ENCODE data around the gene SERPINB10. TPM values are rescaled to one million over a fixed set of nuclear protein-coding genes. Genes with fewer than 3 reads are reported as not detected.

The SERPINB10 gene
- total and polyA plus RNA-seq, 4 donors = 0.63 to 0.96 (median 0.64) TPM; not detected in 1

GRCh38 chr18:63890950-63891304 lies 16.8 kb upstream of the SERPINB10 start:
- H3K4me1 ChIP-seq (ENCODE audit: control insufficient read depth in 5 of 5, insufficient read depth in 5 of 5, low read length in 5 of 5) = peaks cover 0 to 1% (median 0%) of the 10 kb centered on the region in 5 donors
- no peaks in the 10 kb centered on the region for H3K27me3 ChIP-seq (ENCODE audit: control insufficient read depth in 3 of 3, insufficient read depth in 3 of 3, low read length in 2 of 3)
- H3K27ac ChIP-seq (ENCODE audit: low read depth in 1 of 2, low read length in 1 of 2) = no peak overlapping the region
- 72 to 74% methylated on average over 5 of the region's 5 CpGs for WGBS, 2 donors
- TF ChIP-seq CTCF (IDR thresholded peaks at IDR 0.05; ENCODE audit: control extremely low read depth, extremely low read depth) = no peak
- ATAC-seq (ENCODE audit: insufficient read depth, low FRiP score) (no peak), DNase-seq (peak in 2 of 3 donors; percentile 17 to 21)
- no peak overlapping the region for H3K9ac ChIP-seq (ENCODE audit: insufficient read depth in 1 of 2, low read length in 2 of 2)
- no peak overlapping the region for H3K4me3 ChIP-seq
- H3K9me3 ChIP-seq (ENCODE audit: control insufficient read depth in 4 of 4, insufficient read depth in 3 of 4, low read length in 3 of 4) = no peaks in the 10 kb centered on the region
- no peaks in the 10 kb centered on the region for H3K36me3 ChIP-seq (ENCODE audit: control insufficient read depth in 4 of 4, insufficient read depth in 4 of 4, low read length in 4 of 4)

GRCh38 chr18:63892566-63892965 lies 15.2 kb upstream of the SERPINB10 start:
- 53 to 75% methylated on average over 4 of the region's 4 CpGs for WGBS, 2 donors
- Histone ChIP-seq H3K27me3 (ENCODE audit: control insufficient read depth in 3 of 3, insufficient read depth in 3 of 3, low read length in 2 of 3) (no peaks in the 10 kb centered on the region), H3K9ac (ENCODE audit: insufficient read depth in 1 of 2, low read length in 2 of 2) (no peak overlapping the region), H3K4me1 (ENCODE audit: control insufficient read depth in 5 of 5, insufficient read depth in 5 of 5, low read length in 5 of 5) (peaks cover 0 to 1% (median 0%) of the 10 kb centered on the region in 5 donors), H3K9me3 (ENCODE audit: control insufficient read depth in 4 of 4, insufficient read depth in 3 of 4, low read length in 3 of 4) (no peaks in the 10 kb centered on the region), H3K36me3 (ENCODE audit: control insufficient read depth in 4 of 4, insufficient read depth in 4 of 4, low read length in 4 of 4) (no peaks in the 10 kb centered on the region), H3K4me3 (no peak overlapping the region), H3K27ac (ENCODE audit: low read depth in 1 of 2, low read length in 1 of 2) (no peak overlapping the region)
- DNase-seq (no peak), ATAC-seq (ENCODE audit: insufficient read depth, low FRiP score) (no peak)
- no peak for TF ChIP-seq CTCF (IDR thresholded peaks at IDR 0.05; ENCODE audit: control extremely low read depth, extremely low read depth)

GRCh38 chr18:63894106-63894772 lies 13.5 kb upstream of the SERPINB10 start:
- ATAC-seq (ENCODE audit: insufficient read depth, low FRiP score) = no peak
- Histone ChIP-seq H3K36me3 (ENCODE audit: control insufficient read depth in 4 of 4, insufficient read depth in 4 of 4, low read length in 4 of 4) (no peaks in the 10 kb centered on the region), H3K9me3 (ENCODE audit: control insufficient read depth in 4 of 4, insufficient read depth in 3 of 4, low read length in 3 of 4) (no peaks in the 10 kb centered on the region), H3K27ac (ENCODE audit: low read depth in 1 of 2, low read length in 1 of 2) (no peak overlapping the region), H3K4me3 (no peak overlapping the region), H3K4me1 (ENCODE audit: control insufficient read depth in 5 of 5, insufficient read depth in 5 of 5, low read length in 5 of 5) (peaks cover 0 to 1% (median 0%) of the 10 kb centered on the region in 5 donors), H3K27me3 (ENCODE audit: control insufficient read depth in 3 of 3, insufficient read depth in 3 of 3, low read length in 2 of 3) (no peaks in the 10 kb centered on the region), H3K9ac (ENCODE audit: insufficient read depth in 1 of 2, low read length in 2 of 2) (no peak overlapping the region)
- no peak for DNase-seq
- TF ChIP-seq CTCF (IDR thresholded peaks at IDR 0.05; ENCODE audit: control extremely low read depth, extremely low read depth) = no peak
- WGBS, 2 donors = 48 to 63% methylated on average over 6 of the region's 6 CpGs

- Histone ChIP-seq H3K27me3 (ENCODE audit: control insufficient read depth in 3 of 3, insufficient read depth in 3 of 3, low read length in 2 of 3) (no peaks in the 10 kb centered on the region), H3K9me3 (ENCODE audit: control insufficient read depth in 4 of 4, insufficient read depth in 3 of 4, low read length in 3 of 4) (no peaks in the 10 kb centered on the region), H3K9ac (ENCODE audit: insufficient read depth in 1 of 2, low read length in 2 of 2) (no peak overlapping the region), H3K27ac (ENCODE audit: low read depth in 1 of 2, low read length in 1 of 2) (no peak overlapping the region), H3K4me3 (no peak overlapping the region), H3K36me3 (ENCODE audit: control insufficient read depth in 4 of 4, insufficient read depth in 4 of 4, low read length in 4 of 4) (no peaks in the 10 kb centered on the region), H3K4me1 (ENCODE audit: control insufficient read depth in 5 of 5, insufficient read depth in 5 of 5, low read length in 5 of 5) (peaks cover 0 to 1% (median 0%) of the 10 kb centered on the region in 5 donors)
- DNase-seq (no peak), ATAC-seq (ENCODE audit: insufficient read depth, low FRiP score) (no peak)
- 32 to 56% methylated on average over 6 of the region's 6 CpGs for WGBS, 2 donors
- no peak for TF ChIP-seq CTCF (IDR thresholded peaks at IDR 0.05; ENCODE audit: control extremely low read depth, extremely low read depth)
These were observed 12.6 kb upstream of the SERPINB10 start for GRCh38 chr18:63895190-63895589.

All from lung (tissue), 12 donors.